Measurements from ENCODE around the gene DMD.

The DMD gene

DNA sequence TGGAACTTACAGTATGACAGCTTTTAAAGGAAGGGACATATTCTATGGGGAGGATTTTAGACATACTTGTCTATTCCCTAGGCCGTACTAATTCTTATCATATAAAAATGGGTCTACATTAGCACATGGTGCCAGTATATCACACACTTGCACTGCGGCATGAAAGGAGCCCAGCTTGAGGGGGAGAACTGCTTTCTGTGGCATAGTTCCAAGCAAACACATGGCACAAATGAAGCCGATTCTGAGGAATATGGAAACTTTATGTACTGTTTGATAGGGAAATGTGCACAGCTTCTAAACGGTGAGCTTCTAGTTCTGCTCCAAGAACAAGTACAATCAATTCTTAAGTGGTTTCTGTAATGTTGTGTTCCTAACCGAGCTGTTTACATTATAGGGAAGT, 1463.9 kb downstream of the DMD start:
- DNase-seq (ENCODE audit: low spot score) (no peak), FAIRE-seq (no peak)

DNA sequence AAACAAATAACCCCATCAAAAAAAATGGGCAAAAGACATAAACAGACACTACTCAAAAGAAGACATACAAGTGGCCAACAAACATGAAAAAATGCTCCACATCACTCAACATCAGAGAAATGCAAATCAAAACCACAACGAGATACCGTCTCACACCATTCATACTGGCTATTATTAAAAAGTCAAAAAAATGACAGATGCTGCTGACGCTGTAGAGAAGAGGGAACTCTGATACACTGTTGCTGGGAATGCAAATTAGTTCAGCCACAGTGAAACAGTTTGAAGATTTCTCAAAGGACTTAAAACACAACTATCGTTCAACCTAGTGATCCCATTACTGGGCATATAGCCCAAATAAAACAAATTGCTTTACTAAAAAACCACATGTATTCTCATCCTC, 1468.3 kb downstream of the DMD start:
- no peak for DNase-seq (ENCODE audit: low spot score)
- FAIRE-seq, result no peak

DNA sequence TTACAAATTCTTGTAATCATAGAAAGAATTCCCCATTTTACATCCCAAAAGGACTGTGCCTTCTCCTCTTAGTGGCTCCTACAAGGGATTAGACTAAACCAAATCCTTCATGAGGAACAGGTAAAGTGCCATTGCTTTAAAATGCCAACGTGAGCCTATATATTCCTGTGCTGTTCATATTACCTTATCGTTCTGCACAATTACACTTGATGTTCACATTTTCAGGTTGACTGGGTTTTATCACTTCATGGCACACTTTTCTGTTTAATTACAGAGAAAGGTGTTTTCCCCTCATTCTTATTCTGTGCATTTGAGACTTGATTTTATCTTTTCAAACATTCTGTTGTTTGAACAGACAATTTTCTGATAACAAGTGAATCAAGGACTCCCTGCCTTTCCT, 1493.9 kb downstream of the DMD start:
- DNase-seq (ENCODE audit: low spot score) (no peak), FAIRE-seq (no peak)

DNA sequence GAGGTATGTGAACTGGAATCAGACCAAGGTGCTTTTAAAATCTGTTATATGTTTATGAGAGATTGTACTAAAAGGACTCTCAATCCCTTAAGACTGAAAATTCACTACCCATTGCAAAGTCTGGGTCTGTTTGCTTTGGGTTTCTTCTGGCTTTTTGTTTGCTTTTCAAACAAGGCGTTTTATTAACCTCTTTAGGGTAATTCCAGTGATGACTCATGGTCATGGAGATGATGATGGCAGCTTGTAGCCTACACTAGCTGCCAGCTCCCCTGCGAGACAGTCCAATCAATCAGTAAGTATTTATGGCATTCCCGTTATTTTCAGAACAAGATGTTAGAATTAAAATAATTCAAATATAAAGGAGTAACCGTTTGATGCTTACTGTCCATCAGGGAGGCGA, 1495.7 kb downstream of the DMD start:
- DNase-seq (ENCODE audit: low spot score), result peak; percentile 5
- no peak for FAIRE-seq

DNA sequence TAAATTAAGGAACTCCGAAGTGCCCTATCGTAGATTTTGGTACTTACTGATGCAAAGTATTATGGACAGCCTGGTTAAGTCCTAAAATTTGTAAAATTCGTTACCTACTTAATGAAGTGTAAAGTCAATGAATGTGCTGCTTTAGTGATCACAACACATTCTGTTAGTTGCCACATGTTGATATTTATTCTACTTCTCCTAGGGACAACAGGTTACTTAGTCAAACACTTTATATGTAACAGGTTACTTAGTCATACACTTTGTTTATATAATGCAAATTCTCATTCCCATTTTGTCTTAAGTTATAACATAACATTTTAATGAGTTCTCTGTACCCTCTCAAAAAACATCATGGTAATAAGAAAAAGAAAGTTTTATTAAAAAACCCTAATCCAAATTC, 1496.6 kb downstream of the DMD start:
- DNase-seq (ENCODE audit: low spot score) (no peak), FAIRE-seq (no peak)

DNA sequence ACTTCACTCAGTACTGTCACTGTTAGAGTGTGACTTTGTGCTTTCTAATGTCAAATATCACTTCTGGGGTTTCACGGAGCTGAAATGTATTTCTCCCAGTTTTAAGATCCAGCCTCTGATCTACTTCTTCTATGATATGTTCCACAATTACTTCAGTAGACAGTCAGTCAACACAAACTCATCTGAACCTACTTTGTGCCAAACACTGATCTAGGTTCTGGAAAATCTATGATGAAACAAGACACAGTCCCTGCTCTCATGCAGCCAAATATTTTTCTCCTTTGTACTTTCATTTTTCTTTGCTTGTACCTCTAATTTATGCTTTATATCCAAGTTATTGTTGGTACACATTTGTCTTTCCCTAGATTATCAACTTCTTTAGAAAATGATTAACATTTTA, 1498.2 kb downstream of the DMD start:
- DNase-seq (ENCODE audit: low spot score), result no peak
- FAIRE-seq, result no peak

DNA sequence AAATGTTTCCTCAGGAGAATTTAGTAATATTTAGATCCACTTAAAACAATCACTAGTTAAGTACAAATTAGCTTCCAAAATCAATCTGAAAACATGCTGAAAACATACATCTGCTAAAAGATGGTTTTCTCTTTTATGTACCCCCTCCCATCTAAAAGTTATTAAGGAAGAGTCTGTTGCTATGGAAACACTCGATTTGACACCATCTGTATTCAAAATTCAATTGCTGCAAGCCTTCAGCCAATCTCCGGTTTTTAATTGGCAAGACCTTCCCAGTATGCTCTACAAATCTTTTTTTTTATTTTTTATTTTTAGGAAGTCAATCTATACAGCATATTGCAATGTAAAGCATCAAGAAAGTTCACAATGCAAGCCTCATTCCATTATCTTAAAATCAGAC, 1500.2 kb downstream of the DMD start:
- no peak for DNase-seq (ENCODE audit: low spot score)
- no peak for FAIRE-seq

DNA sequence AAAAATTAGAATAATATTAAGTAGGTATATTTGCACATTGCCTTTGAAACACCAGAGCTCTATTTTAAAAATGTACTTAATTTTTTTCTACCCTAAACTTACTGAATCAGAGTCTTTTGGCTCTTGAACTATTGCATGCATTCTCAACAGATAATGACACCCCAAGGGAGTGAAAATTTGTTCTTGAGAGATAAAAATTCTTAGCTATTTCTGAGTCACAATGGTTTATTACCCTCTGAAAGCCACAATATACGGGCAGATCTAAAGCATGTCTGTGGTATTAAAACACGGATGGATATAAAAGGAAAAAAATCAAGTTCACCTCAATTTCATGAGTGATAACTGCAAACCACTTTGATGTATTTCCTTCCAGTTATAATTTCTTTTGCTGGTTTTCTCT, 1503.2 kb downstream of the DMD start:
- FAIRE-seq (peak; percentile 85), DNase-seq (ENCODE audit: low spot score) (peak; percentile 8)

DNA sequence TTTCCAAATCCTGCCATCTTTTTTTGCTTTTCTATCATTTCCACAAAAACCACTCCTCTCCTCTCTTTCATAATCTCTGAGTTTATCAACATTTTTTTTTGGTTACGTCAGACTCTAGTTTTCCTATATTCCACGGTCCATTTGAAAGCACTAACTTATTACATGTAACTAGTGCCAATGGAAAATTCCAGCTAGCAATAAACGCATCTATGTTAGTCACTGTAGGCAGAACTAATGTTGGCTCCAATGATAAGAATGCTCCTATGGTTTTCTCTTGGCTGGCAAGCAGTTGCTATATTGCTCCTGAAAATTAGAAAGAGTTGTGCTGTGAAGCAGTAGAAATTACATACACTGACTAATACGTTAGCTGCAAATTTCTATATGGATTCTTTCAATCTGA, 1504.9 kb downstream of the DMD start:
- peak; percentile 85 for FAIRE-seq
- DNase-seq (ENCODE audit: low spot score), result peak; percentile 39

DNA sequence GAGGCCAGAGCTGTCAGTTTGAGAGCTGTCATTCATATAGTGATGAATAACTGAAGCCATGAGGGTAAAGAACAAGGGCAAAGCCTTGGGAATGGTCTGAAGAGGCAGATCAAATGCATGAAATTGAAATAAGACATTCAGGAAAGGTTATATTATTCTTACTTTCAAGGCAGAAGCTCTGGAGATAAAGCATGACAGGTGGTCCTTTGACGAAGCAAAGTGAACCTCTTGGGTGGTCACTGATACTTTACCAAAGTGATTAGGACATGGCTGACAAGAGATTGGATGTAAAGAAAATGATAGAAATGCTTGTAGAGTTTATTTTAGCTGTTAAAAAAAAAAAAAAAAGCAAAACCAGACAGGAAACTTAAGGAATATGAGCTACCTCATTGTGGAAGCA, 1505.5 kb downstream of the DMD start:
- FAIRE-seq (no peak), DNase-seq (ENCODE audit: low spot score) (no peak)

DNA sequence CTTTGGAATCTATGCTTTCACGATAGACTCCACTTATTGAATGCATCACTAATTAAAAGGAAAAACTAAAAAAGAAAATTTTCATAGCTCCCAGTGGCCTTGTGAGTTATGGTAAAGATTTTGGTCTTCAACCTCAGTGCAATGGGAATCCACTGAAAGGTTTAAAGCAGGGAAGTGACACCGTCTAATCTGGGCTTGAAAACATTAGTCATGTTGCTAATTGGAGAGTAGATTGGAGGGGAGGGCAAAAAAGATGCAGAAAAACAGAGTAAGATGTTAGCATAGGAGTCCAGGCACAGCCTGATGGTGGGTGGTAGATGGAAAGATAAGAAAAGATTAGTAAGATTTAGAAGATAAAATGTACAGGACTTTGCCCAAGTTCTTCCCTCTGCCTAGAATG, 1506.4 kb downstream of the DMD start:
- FAIRE-seq (no peak), DNase-seq (ENCODE audit: low spot score) (no peak)

DNA sequence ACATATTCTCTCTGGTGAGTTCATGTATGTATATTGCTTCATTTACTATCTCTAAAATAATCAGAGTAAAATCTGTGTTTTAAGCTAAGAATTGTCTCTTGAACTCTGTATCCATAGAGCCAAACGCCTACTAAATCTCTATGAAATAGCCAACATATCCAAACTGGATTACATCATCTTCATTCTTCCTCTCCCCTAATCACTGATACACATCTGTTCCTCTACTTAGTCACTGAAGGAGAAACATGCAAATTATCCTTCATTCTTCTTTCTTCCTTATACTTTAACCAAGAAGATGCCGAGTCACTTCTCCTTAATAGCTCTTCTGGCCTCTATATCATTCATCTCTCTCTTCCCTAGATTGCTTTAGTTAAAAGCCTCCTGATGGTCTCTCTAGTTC, 1509.1 kb downstream of the DMD start:
- no peak for FAIRE-seq

DNA sequence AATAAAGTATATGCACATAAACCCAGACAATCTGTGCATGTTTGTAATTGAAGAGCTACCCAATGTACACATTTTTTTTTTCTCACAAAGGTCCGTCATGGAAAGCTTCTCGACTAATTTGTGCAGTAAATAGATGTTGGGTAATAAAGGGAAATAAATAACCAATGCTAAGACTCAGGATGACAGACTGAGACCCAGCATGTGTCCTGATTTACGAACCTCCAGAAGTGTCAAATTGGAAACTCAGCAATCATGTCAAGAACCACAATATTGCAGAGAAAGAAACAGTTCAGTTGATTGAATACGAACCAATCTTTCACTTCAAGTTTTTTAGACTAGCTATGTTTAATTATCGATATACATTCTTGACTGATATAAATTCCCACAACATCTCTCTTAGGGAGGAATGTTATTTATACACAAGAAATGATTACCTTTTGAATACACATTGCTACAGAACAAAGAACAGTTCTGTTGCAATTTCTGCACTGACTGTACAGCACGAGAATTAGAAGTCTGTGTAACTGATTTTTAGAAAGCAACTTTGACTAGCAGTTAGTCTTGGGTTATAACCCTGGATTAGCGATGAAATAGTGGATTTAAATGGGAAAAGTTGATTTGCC, 1513.9 kb downstream of the DMD start:
- FAIRE-seq, result no peak

More for the DNA sequence above, 1509.1 kb downstream of the DMD start:
- DNase-seq (ENCODE audit: low spot score), result no peak

DNA sequence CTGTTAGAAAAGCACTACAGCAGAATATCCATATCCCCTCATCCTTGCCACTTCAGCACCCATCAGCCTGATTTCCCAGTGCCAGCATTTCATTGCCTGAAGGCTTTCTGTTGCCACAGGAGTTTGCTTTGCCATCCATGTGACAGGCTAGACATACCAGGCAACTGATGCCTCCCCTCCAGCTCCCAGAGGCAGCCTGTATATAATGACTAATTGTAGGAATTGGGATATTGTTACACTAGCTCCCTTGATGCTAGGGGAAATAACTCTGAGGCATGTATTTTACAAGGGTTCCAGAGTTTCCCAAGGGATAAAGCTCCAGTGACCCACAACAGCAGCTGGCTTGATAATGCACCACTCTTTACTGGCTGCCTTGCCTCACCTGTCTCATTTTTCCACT, 1531.5 kb downstream of the DMD start:
- FAIRE-seq (no peak), DNase-seq (ENCODE audit: low spot score) (no peak)

More for the DNA sequence above, 1513.9 kb downstream of the DMD start:
- DNase-seq (ENCODE audit: low spot score), result no peak

DNA sequence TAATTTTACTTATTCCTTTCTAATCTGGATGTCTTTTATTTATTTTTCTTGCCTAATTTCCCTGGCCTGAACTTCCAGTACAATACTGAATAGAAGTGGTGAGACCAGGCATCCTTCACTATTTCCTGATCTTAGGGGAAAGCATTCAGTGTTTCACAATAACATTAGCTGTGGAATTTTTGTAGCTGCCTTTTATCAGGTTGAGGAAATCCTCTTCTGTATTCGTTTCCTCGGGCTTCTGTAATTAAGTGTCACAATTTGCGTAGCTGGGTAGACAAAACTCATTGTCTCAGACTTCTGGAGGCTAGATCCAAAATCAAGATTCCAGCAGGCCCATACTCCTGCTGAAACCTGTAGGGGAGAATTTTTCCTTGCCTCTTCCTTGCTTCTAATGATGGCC, 1541.1 kb downstream of the DMD start:
- no peak for DNase-seq (ENCODE audit: low spot score)
- FAIRE-seq, result no peak

DNA sequence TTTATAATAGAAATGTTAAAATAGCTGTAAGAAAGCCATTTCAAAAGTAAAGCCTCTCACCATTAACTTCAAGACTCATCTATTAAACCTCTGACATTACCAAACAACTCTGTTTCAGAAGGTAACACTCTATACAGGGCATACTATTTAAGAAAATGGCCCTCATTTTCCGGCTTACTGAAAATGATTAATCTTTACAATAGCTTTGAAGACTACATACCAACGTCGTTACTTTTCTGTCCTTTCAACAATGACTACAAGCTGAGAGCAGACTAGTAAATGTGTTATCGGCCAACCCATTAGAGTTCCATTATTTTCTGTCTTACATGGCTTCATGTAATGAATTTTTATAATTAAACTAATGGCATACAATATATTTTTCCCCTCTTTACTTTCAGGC, 1545.9 kb downstream of the DMD start:
- DNase-seq (ENCODE audit: low spot score), result no peak
- no peak for FAIRE-seq

DNA sequence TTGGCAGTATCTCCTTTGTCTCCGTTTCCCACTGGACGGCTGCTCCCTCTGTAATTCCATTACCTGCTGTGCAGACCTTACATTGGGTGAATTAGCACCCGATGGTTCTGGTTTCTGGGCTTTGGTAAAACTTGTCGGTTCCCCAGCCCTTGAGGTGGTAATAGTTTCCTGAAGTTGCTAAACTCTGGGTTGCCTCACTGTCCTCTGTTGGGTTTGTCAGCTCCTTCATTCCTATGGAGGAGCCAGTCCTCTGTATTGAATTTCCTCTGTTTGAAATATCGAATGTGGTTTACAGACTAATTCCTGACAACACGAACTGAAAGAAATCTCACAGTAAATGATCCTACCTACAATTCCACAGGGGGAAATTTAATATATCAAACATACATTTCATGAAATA, 1548.2 kb downstream of the DMD start:
- no peak for FAIRE-seq
- DNase-seq (ENCODE audit: low spot score), result no peak

DNA sequence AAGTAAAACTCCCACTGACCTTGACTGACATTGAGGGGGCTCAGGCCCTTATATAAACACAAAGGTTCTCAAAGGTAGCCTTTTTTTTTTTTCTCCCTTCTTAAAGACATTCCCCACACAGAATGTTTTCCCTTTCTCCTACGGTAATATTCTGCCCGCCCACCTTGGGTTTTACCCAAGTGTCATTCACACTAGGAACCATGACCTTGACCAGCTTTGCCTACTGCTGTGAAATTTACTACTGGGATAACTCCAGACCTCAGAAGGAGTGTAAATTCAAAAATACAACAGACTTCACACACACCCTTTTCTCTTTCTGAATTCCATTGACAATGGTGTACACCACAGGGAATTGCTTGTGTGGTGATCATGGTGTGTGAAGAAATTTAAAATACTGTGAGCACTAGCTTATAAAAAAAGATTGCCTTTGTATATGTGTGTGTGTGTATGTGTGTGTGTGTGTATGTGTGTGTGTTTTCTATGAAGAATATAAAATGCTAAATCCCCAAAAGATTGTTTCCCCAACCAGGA, 1550.0 kb downstream of the DMD start:
- no peak for DNase-seq (ENCODE audit: low spot score)
- no peak for FAIRE-seq

DNA sequence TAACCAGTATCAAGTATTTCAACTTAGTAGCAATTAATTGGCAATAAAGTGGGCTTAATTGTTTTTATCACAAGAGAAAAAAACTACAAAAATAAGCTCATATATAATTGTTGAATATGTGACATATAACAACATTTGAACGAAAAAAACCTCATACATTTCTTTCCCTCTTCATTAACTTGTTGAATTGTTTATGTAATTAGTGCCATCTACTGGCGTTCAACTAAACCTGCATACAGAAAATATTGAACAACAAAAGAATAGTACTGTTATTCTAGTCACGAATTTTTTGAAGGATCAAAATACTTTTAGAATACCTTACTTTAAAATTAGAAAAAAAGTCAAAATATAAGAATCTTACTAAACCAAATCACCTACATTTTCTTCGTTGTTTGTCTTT, 1553.0 kb downstream of the DMD start:
- peak; percentile 28 for DNase-seq (ENCODE audit: low spot score)
- peak; percentile 92 for FAIRE-seq

DNA sequence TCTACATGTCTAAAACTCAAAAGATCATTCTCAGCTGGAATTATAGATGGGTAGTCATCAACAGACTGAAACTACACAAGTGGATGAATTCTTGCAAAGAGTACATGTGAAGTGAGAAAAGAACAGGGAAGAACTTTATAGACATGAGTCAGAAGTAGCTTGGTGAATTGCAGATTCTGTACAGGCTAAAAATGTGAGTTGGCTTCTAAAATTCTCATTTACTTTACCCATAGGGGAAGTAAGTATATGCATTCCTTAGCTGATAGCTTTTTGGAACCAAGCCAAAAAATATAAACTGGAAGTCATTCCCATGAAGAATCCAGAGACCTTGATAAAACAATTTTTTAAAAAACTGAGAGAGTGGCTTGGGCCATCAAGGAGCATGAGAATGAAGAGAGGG, 1555.3 kb downstream of the DMD start:
- no peak for DNase-seq (ENCODE audit: low spot score)
- no peak for FAIRE-seq

DNA sequence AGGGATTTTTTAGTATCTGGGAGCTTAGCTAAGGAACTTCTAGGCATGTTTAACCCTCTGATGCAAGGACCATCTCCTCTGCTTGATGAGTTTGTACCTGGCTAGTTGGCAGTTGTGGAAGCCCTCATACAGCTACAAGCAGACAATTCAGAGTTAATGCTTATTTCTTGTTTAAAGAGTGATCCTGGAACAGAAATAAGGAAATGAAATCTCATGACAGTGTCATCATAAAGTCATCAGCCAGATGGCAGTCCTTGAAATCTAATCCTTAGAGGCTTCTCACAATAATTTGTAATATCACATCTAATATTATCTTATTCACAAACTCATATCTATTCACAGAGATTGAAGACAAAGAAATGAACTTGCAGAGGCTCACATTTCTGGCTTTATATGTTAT, 1557.9 kb downstream of the DMD start:
- DNase-seq (ENCODE audit: low spot score), result no peak
- no peak for FAIRE-seq

DNA sequence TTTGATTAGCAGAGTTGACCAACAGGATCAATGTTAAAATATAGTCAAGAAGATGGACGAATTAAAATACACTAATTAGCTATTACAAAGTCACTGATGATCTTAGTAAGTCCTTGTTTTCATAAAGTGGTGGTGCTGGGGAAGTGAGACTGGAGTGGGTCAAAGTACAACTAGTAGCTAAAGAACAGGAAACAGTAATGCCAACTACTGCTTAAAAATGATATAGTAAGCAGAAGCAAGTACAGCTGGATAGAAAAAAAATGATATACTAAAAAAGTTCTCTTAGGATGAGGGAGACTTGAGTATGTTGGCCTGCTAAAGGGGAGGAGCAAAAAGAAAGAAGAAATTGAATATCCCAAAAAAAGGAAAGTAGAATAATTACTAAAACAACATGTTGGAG, 1558.7 kb downstream of the DMD start:
- no peak for FAIRE-seq
- no peak for DNase-seq (ENCODE audit: low spot score)

DNA sequence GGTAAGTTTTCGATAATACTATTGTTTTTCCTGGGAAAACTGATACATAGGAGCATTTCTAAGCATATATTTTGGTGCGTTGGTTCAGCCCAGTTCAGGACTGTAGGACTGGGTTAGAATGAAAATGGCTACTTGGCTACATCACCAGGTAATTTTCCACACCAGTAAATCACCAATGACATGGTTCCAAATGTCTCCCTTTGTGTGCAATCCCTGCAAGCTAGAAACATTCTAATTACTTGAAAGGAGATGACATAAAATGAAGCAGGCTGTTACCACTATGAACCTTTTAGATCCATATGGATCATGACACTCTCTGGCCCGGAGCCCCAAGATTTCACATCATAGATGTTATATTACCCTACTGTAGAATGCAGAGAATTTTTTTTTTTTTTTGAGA, 1562.1 kb downstream of the DMD start:
- DNase-seq (ENCODE audit: low spot score) (no peak), FAIRE-seq (no peak)

DNA sequence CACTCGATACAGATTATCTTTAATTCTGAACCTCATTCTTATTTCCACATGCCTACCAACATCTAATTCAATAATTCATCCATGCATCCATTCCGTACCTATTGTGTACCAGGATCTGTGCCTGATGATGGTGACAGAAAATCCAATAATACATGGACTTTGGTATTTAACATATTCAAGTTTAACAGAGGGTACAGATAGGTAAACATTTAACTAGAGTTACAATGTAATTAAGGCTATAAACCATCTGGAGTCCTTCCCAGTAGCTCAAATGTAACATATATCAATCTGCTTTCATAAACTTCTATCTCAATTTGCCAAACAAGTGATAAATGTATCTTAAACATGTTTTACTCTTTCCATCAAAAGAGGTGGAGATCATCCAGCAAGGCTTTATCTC, 1578.0 kb downstream of the DMD start:
- no peak for FAIRE-seq
- DNase-seq (ENCODE audit: low spot score), result no peak

All from RCC 7860 (cell line).